GM23338 (cell line): ENCODE data around the gene ZNF445. TPM values are rescaled to one million over a fixed set of nuclear protein-coding genes. Genes with fewer than 3 reads are reported as not detected.
A peak's percentile ranks its signal among the peaks of the same experiment; 100 is the strongest.

Source experiments
- ATAC-seq: fragments of 200-7000 bp; cut with Tn5 transposase; 3 replicates; pipeline ENCODE4 v1.9.1; 2020
- DNase-seq: peaks from one replicate; pipeline ENCODE4 v3.0.0-alpha.2; 2015; ENCODE audit warnings: low spot score
- H2AFZ ChIP-seq: fragments of 200-600 bp; sonication (generic); 2 replicates; pipeline ENCODE4 v1.8.0; 2016; ENCODE audit warnings: antibody characterized with exemption, mild to moderate bottlenecking, moderate library complexity
- H3F3A ChIP-seq: fragments of 200-600 bp; sonication (generic); replicated peaks from 2 replicates; pipeline ENCODE4 v1.8.0; 2017; ENCODE audit warnings: antibody characterized with exemption, mixed run types, low read depth
- H3K27ac ChIP-seq: fragments of 200-600 bp; sonication (generic); 2 replicates; pipeline ENCODE4 v1.6.1; 2016; ENCODE audit warnings: low read depth
- H3K27me3 ChIP-seq: fragments of 200-600 bp; sonication (generic); 2 replicates; pipeline ENCODE4 v1.8.0; 2016; ENCODE audit warnings: mild to moderate bottlenecking, mixed run types, moderate library complexity; ENCODE audit not compliant: insufficient read depth
- H3K36me3 ChIP-seq: fragments of 200-600 bp; sonication (generic); 2 replicates; pipeline ENCODE4 v1.8.0; 2016; ENCODE audit warnings: mild to moderate bottlenecking; ENCODE audit not compliant: insufficient read depth
- H3K4me1 ChIP-seq: fragments of 200-600 bp; sonication (generic); 2 replicates; pipeline ENCODE4 v1.8.0; 2016; ENCODE audit warnings: mild to moderate bottlenecking, moderate library complexity; ENCODE audit not compliant: insufficient read depth
- H3K4me2 ChIP-seq: fragments of 200-600 bp; sonication (generic); 2 replicates; pipeline ENCODE4 v1.7.1; 2017; ENCODE audit warnings: mixed run types
- H3K4me3 ChIP-seq: fragments of 200-600 bp; sonication (generic); 2 replicates; pipeline ENCODE4 v1.6.1; 2016; ENCODE audit warnings: mixed run types
- H3K79me2 ChIP-seq: fragments of 200-600 bp; sonication (generic); replicated peaks from 2 replicates; pipeline ENCODE4 v1.8.0; 2017; ENCODE audit warnings: mild to moderate bottlenecking; ENCODE audit not compliant: insufficient read depth
- H3K9me2 ChIP-seq: fragments of 200-600 bp; sonication (generic); 2 replicates; pipeline ENCODE4 v1.8.0; 2017; ENCODE audit not compliant: insufficient read depth
- H4K20me1 ChIP-seq: fragments of 200-600 bp; sonication (generic); replicated peaks from 2 replicates; pipeline ENCODE4 v1.8.0; 2017; ENCODE audit warnings: mild to moderate bottlenecking; ENCODE audit not compliant: insufficient read depth
- H3K27ac Mint-ChIP-seq: 2 replicates; pipeline ENCODE4 v1.8.0; 2020; ENCODE audit warnings: inconsistent platforms, mild to moderate bottlenecking, moderate library complexity, mixed read lengths
- H3K27me3 Mint-ChIP-seq: 3 replicates; pipeline ENCODE4 v1.8.0; 2022; ENCODE audit warnings: low read depth, mild to moderate bottlenecking, moderate library complexity, mixed read lengths, inconsistent platforms; ENCODE audit not compliant: insufficient read depth, poor library complexity
- H3K36me3 Mint-ChIP-seq: 3 replicates; pipeline ENCODE4 v1.8.0; 2021; ENCODE audit warnings: low read depth, mild to moderate bottlenecking, inconsistent platforms, moderate library complexity, mixed read lengths
- H3K4me1 Mint-ChIP-seq: 3 replicates; pipeline ENCODE4 v1.8.0; 2020; ENCODE audit warnings: mild to moderate bottlenecking, inconsistent platforms, mixed read lengths
- H3K4me3 Mint-ChIP-seq: 3 replicates; pipeline ENCODE4 v1.8.0; 2021; ENCODE audit warnings: moderate library complexity, mild to moderate bottlenecking, inconsistent platforms, mixed read lengths
- H3K9me3 Mint-ChIP-seq: 3 replicates; pipeline ENCODE4 v1.8.0; 2020; ENCODE audit warnings: moderate library complexity, mild to moderate bottlenecking, inconsistent platforms, mixed read lengths
- EZH2 ChIP-seq: fragments of 200-600 bp; sonication (generic); IDR thresholded peaks from one replicate; pipeline ENCODE4 v1.8.0; 2017; ENCODE audit warnings: antibody characterized with exemption, mild to moderate bottlenecking, low read depth; ENCODE audit not compliant: unreplicated experiment
- EZH2phosphoT487 ChIP-seq: fragments of 200-600 bp; sonication (generic); IDR thresholded peaks from one replicate; pipeline ENCODE4 v1.8.1; 2018; ENCODE audit warnings: antibody characterized with exemption; ENCODE audit not compliant: unreplicated experiment
- JUNB ChIP-seq: IDR thresholded peaks from one replicate; pipeline ENCODE4 v1.6.1; 2016; ENCODE audit warnings: antibody characterized with exemption; ENCODE audit not compliant: unreplicated experiment
- POLR2AphosphoS5 ChIP-seq: IDR thresholded peaks from 2 replicates; pipeline ENCODE4 v1.6.1; 2016; ENCODE audit warnings: antibody characterized with exemption, low read depth
- STAT1 ChIP-seq: IDR thresholded peaks from one replicate; pipeline ENCODE4 v1.6.1; 2016; ENCODE audit warnings: antibody characterized with exemption; ENCODE audit not compliant: unreplicated experiment
- polyA plus RNA-seq: library from polyadenylated mRNA; unstranded; fragments of >200 nt; fragmentation: Nextera tagmentation; extraction: Ambion mirVana; gene quantifications from 2 replicates; pipeline ENCODE4 v1.2.1, GENCODE V29; 2016
- total RNA-seq: library from RNA; depleted of rRNA; stranded (reverse); fragments of >200 nt; shearing (Covaris generic); gene quantifications from 2 replicates; pipeline ENCODE4 v1.2.3, GENCODE V29; 2014
- TF ChIP-seq, protein P1 (sequence below), 2 experiments: fragments of 200-600 bp in 1 of 2; sonication (generic) in 1 of 2; conservative IDR thresholded peaks; 2 replicates each; pipeline versions ENCODE4 v1.5.1 to v1.6.1; 2016 to 2017; ENCODE audit warnings: antibody characterized with exemption in 2 of 2, low read depth in 2 of 2, mild to moderate bottlenecking in 2 of 2, moderate library complexity in 1 of 2
- TF ChIP-seq, protein P2 (sequence below): IDR thresholded peaks from 2 replicates; pipeline ENCODE4 v1.6.1; 2016; ENCODE audit warnings: antibody characterized with exemption
- TF ChIP-seq, protein P3 (sequence below): IDR thresholded peaks from one replicate; pipeline ENCODE4 v1.6.1; 2018; ENCODE audit warnings: antibody characterized with exemption; ENCODE audit not compliant: unreplicated experiment

Gene ZNF445
- total and polyA plus RNA-seq, 2 experiments from 2014 or later: 2.7 to 16.6 TPM

GRCh38 chr3:44409640-44410410 is 67.6 kb downstream of the ZNF445 start:
- Mint-ChIP-seq H3K27ac (no peak overlapping the region), H3K4me1 (peaks cover 7% of the 10 kb centered on the region; the same call in 1 of the 3 replicates), H3K27me3 (peaks cover 2% of the 10 kb centered on the region), H3K36me3 (no peaks in the 10 kb centered on the region), H3K9me3 (no peaks in the 10 kb centered on the region), H3K4me3 (no peak overlapping the region)
- Histone ChIP-seq H3K4me3 (no peak overlapping the region), H3K4me1 (no peaks in the 10 kb centered on the region), H3K27ac (no peak overlapping the region), H3K4me2 (no peak overlapping the region), H3K9me2 (no peaks in the 10 kb centered on the region), H4K20me1 (no peaks in the 10 kb centered on the region), H3K79me2 (no peaks in the 10 kb centered on the region), H3F3A (no peaks in the 10 kb centered on the region), H3K36me3 (no peaks in the 10 kb centered on the region), H2AFZ (no peak overlapping the region), H3K27me3 (no peaks in the 10 kb centered on the region)
- TF ChIP-seq, protein P1, sequence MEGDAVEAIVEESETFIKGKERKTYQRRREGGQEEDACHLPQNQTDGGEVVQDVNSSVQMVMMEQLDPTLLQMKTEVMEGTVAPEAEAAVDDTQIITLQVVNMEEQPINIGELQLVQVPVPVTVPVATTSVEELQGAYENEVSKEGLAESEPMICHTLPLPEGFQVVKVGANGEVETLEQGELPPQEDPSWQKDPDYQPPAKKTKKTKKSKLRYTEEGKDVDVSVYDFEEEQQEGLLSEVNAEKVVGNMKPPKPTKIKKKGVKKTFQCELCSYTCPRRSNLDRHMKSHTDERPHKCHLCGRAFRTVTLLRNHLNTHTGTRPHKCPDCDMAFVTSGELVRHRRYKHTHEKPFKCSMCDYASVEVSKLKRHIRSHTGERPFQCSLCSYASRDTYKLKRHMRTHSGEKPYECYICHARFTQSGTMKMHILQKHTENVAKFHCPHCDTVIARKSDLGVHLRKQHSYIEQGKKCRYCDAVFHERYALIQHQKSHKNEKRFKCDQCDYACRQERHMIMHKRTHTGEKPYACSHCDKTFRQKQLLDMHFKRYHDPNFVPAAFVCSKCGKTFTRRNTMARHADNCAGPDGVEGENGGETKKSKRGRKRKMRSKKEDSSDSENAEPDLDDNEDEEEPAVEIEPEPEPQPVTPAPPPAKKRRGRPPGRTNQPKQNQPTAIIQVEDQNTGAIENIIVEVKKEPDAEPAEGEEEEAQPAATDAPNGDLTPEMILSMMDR (conservative IDR thresholded peaks at IDR 0.05; ENCODE audit: low read depth in 2 of 2): peak in 1 of 2 experiments; percentile 19; a peak in 1 of 4 replicates
- TF ChIP-seq, protein P2, sequence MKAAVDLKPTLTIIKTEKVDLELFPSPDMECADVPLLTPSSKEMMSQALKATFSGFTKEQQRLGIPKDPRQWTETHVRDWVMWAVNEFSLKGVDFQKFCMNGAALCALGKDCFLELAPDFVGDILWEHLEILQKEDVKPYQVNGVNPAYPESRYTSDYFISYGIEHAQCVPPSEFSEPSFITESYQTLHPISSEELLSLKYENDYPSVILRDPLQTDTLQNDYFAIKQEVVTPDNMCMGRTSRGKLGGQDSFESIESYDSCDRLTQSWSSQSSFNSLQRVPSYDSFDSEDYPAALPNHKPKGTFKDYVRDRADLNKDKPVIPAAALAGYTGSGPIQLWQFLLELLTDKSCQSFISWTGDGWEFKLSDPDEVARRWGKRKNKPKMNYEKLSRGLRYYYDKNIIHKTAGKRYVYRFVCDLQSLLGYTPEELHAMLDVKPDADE: no peak
- DNase-seq (no peak), ATAC-seq (no peak; the same call in 2 of the 3 replicates)

DNA sequence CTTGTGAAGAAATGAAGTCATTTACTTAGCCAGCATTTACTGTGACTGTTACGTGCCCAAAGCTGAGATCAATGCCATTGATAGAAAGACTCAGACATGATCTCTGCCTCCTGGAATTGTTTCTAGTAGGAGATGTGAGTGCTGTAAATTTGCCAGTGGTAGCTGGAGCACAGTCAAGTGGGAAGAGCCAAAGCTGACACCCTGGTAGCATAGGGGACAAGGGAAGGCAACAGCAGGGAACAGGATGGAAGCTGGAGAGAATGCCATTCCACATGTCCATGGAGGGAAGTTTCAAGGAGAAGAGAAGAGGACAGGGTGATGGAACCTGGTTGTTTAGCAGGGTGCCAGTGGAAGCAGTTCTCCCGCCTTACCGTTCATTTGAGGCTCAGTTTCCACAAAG is 74.9 kb downstream of the ZNF445 start:
- no peaks in the 10 kb centered on the region for H3K9me2 ChIP-seq
- no peak overlapping the region for H3K4me3 ChIP-seq
- Mint-ChIP-seq H3K27me3 (peaks cover 2% of the 10 kb centered on the region), H3K36me3 (no peaks in the 10 kb centered on the region), H3K4me1 (no peaks in the 10 kb centered on the region; the same call in 2 of the 3 replicates), H3K27ac (no peak overlapping the region), H3K4me3 (no peak overlapping the region), H3K9me3 (no peaks in the 10 kb centered on the region)
- ATAC-seq (no peak), DNase-seq (no peak)
- H3K27me3 ChIP-seq: no peaks in the 10 kb centered on the region
- H3K4me2 ChIP-seq: no peak overlapping the region
- H3K36me3 ChIP-seq: no peaks in the 10 kb centered on the region
- no peaks in the 10 kb centered on the region for H3F3A ChIP-seq
- H3K79me2 ChIP-seq: no peaks in the 10 kb centered on the region
- H4K20me1 ChIP-seq: peaks cover 3% of the 10 kb centered on the region; the same call in 1 of the 2 replicates
- no peak overlapping the region for H3K27ac ChIP-seq
- no peak overlapping the region for H2AFZ ChIP-seq
- no peaks in the 10 kb centered on the region for H3K4me1 ChIP-seq
- TF ChIP-seq JUNB: no peak
- TF ChIP-seq EZH2phosphoT487: no peak
- TF ChIP-seq, protein P3, sequence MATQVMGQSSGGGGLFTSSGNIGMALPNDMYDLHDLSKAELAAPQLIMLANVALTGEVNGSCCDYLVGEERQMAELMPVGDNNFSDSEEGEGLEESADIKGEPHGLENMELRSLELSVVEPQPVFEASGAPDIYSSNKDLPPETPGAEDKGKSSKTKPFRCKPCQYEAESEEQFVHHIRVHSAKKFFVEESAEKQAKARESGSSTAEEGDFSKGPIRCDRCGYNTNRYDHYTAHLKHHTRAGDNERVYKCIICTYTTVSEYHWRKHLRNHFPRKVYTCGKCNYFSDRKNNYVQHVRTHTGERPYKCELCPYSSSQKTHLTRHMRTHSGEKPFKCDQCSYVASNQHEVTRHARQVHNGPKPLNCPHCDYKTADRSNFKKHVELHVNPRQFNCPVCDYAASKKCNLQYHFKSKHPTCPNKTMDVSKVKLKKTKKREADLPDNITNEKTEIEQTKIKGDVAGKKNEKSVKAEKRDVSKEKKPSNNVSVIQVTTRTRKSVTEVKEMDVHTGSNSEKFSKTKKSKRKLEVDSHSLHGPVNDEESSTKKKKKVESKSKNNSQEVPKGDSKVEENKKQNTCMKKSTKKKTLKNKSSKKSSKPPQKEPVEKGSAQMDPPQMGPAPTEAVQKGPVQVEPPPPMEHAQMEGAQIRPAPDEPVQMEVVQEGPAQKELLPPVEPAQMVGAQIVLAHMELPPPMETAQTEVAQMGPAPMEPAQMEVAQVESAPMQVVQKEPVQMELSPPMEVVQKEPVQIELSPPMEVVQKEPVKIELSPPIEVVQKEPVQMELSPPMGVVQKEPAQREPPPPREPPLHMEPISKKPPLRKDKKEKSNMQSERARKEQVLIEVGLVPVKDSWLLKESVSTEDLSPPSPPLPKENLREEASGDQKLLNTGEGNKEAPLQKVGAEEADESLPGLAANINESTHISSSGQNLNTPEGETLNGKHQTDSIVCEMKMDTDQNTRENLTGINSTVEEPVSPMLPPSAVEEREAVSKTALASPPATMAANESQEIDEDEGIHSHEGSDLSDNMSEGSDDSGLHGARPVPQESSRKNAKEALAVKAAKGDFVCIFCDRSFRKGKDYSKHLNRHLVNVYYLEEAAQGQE: no peak
- no peak for TF ChIP-seq STAT1
- no peak for TF ChIP-seq EZH2
- no peak for TF ChIP-seq POLR2AphosphoS5
- TF ChIP-seq, protein P1 (conservative IDR thresholded peaks at IDR 0.05; ENCODE audit: low read depth in 2 of 2): no peak
- TF ChIP-seq, protein P2: no peak
